MM.1S (cell line): Measurements from ENCODE around the gene ACTBL2.

ENCODE experiments used
- DNase-seq: peaks from one replicate; pipeline ENCODE4 v3.0.0-alpha.2; 2015
- H2AFZ ChIP-seq: fragments of 300-600 bp; sonication (generic); 2 replicates; pipeline ENCODE4 v1.6.0; 2016; ENCODE audit warnings: antibody characterized with exemption, low read length
- H3F3A ChIP-seq: fragments of 300-600 bp; sonication (generic); 2 replicates; pipeline ENCODE4 v1.6.1; 2016; ENCODE audit warnings: mild to moderate bottlenecking, antibody characterized with exemption, low read length, moderate library complexity, mixed read lengths; ENCODE audit not compliant: insufficient read depth
- H3K27ac ChIP-seq: fragments of 300-600 bp; sonication (generic); 2 replicates; pipeline ENCODE4 v1.5.1; 2016; ENCODE audit warnings: mild to moderate bottlenecking, low read length
- H3K27me3 ChIP-seq: fragments of 300-600 bp; sonication (generic); replicated peaks from 2 replicates; pipeline ENCODE4 v1.6.0; 2016; ENCODE audit warnings: low read length; ENCODE audit not compliant: insufficient read depth
- H3K36me3 ChIP-seq: fragments of 300-600 bp; sonication (generic); replicated peaks from 2 replicates; pipeline ENCODE4 v1.6.1; 2016; ENCODE audit warnings: mild to moderate bottlenecking, low read length, mixed read lengths; ENCODE audit not compliant: insufficient read depth
- H3K4me1 ChIP-seq: fragments of 300-600 bp; sonication (generic); 2 replicates; pipeline ENCODE4 v1.6.1; 2016; ENCODE audit warnings: low read length, mixed read lengths
- H3K4me2 ChIP-seq: fragments of 300-600 bp; sonication (generic); 2 replicates; pipeline ENCODE4 v1.6.0; 2016; ENCODE audit warnings: low read depth, low read length
- H3K4me3 ChIP-seq: fragments of 300-600 bp; sonication (generic); 2 replicates; pipeline ENCODE4 v1.5.1; 2016; ENCODE audit warnings: low read length, mixed read lengths
- H3K79me2 ChIP-seq: fragments of 300-600 bp; sonication (generic); 2 replicates; pipeline ENCODE4 v1.6.1; 2016; ENCODE audit warnings: mixed run types, low read length, mixed read lengths
- H3K9ac ChIP-seq: fragments of 300-600 bp; sonication (generic); 2 replicates; pipeline ENCODE4 v1.6.1; 2016; ENCODE audit warnings: low read length, mixed read lengths
- H3K9me2 ChIP-seq: fragments of 300-600 bp; sonication (generic); replicated peaks from 2 replicates; pipeline ENCODE4 v1.6.1; 2016; ENCODE audit warnings: mild to moderate bottlenecking, low read length, mixed read lengths; ENCODE audit not compliant: insufficient read depth
- H3K9me3 ChIP-seq: fragments of 300-600 bp; sonication (generic); replicated peaks from 2 replicates; pipeline ENCODE4 v1.6.1; 2016; ENCODE audit warnings: mild to moderate bottlenecking, low read length, mixed read lengths; ENCODE audit not compliant: insufficient read depth
- H4K20me1 ChIP-seq: fragments of 300-600 bp; sonication (generic); 2 replicates; pipeline ENCODE4 v1.6.1; 2016; ENCODE audit warnings: mild to moderate bottlenecking, low read length, moderate library complexity, mixed read lengths; ENCODE audit not compliant: insufficient read depth
- EZH2 ChIP-seq: fragments of 300-600 bp; sonication (generic); optimal IDR thresholded peaks from 2 replicates; pipeline ENCODE3; 2017; ENCODE audit warnings: low read depth, mild to moderate bottlenecking, antibody characterized with exemption, low read length, mixed read lengths
- EZH2phosphoT487 ChIP-seq: fragments of 300-600 bp; sonication (generic); IDR thresholded peaks from 2 replicates; pipeline ENCODE4 v1.6.1; 2018; ENCODE audit warnings: antibody characterized with exemption, low read length
- TF ChIP-seq, protein P1 (sequence below): fragments of 300-600 bp; sonication (generic); IDR thresholded peaks from 2 replicates; pipeline ENCODE4 v1.5.1; 2016; ENCODE audit warnings: antibody characterized with exemption, low read length, mixed read lengths

Gene ACTBL2

DNA sequence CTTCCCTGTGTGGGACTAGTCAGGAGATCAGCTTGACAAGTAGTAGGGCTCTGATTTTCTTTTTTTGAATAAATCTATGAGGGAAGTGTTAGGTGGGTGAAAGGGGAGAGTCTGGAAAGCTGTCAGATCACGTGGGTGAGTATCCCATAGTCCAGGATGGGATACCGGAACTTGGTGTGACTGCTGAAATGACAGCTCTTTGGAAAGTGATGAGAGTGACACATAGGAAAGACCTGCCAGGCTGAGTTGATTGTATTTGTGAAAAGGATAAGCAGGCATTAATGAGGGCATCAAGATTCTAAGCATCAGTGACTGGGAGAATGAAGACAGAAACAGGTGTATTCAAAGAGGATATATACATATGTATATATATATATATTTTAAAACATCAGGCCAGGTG, 35.6 kb downstream of the ACTBL2 start:
- DNase-seq, result no peak
- Histone ChIP-seq H3K4me2 (no peak overlapping the region), H3K4me3 (no peak overlapping the region), H3K79me2 (no peaks in the 10 kb centered on the region), H3K27me3 (no peaks in the 10 kb centered on the region), H3K27ac (no peak overlapping the region), H3K9me2 (no peaks in the 10 kb centered on the region), H4K20me1 (no peaks in the 10 kb centered on the region), H3K4me1 (no peaks in the 10 kb centered on the region), H3K9me3 (no peaks in the 10 kb centered on the region), H2AFZ (no peak overlapping the region), H3F3A (no peaks in the 10 kb centered on the region), H3K36me3 (no peaks in the 10 kb centered on the region), H3K9ac (no peak overlapping the region)
- TF ChIP-seq, protein P1, sequence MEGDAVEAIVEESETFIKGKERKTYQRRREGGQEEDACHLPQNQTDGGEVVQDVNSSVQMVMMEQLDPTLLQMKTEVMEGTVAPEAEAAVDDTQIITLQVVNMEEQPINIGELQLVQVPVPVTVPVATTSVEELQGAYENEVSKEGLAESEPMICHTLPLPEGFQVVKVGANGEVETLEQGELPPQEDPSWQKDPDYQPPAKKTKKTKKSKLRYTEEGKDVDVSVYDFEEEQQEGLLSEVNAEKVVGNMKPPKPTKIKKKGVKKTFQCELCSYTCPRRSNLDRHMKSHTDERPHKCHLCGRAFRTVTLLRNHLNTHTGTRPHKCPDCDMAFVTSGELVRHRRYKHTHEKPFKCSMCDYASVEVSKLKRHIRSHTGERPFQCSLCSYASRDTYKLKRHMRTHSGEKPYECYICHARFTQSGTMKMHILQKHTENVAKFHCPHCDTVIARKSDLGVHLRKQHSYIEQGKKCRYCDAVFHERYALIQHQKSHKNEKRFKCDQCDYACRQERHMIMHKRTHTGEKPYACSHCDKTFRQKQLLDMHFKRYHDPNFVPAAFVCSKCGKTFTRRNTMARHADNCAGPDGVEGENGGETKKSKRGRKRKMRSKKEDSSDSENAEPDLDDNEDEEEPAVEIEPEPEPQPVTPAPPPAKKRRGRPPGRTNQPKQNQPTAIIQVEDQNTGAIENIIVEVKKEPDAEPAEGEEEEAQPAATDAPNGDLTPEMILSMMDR, result no peak
- TF ChIP-seq EZH2, result no peak
- no peak for TF ChIP-seq EZH2phosphoT487

DNA sequence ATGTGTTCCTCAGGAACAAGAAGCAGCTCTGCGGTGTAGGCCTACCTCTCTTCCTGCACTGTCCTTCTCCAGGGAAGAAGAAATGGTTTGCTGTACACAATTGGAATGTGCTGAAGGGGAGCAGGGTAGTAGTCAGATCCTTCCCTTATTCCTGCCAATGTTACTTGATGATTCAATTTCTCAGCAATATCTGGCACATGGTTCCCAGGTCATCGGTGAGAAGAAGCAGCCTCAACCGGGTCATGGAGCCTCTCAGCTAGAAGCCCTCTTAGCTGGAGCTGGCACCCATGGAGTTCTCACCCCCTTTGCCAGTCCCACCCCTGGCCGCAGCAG, 36.9 kb downstream of the ACTBL2 start:
- H3K9me3 ChIP-seq, result no peaks in the 10 kb centered on the region
- TF ChIP-seq EZH2phosphoT487, result no peak
- TF ChIP-seq, protein P1, result no peak
- H3K27me3 ChIP-seq, result no peaks in the 10 kb centered on the region

DNA sequence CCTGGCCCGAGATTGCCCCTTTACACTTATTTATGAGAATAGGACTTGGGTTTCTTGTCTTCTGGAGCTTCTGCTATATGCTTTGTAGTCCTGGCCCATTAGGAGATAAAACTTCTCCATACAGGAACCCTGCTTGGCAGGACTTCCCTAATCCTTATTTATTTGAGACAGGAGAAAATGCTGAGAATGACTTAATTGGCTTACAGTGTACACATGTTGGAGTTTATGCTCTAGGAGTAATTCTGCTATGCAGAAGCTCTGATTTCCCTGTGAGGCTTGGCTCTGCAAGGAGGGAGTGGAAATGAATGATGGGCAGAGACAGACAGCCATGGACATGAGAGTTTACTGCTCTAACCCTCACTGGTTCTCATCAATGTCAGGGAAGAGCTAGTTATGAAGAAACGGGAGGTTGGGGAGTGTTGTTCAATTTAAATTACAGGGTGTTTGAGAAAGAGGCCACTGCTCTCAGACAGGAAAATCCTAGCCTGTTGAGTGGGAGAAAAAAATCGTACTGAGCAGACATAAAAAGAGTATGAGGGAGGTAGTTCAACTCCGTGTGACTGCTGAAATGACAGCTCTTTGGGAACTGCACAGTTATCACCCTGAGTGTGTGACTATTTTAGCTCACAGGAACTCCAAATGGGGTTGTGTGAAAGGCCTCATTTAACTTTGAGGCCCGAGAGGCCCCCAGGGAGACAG, 37.5 kb downstream of the ACTBL2 start:
- no peak overlapping the region for H3K9ac ChIP-seq
- no peaks in the 10 kb centered on the region for H3K9me2 ChIP-seq
- no peak for DNase-seq
- no peak overlapping the region for H3K27ac ChIP-seq
- H3K4me3 ChIP-seq, result no peak overlapping the region
- TF ChIP-seq EZH2phosphoT487 (no peak), EZH2 (no peak)
- TF ChIP-seq, protein P1, result no peak
- no peaks in the 10 kb centered on the region for H3K27me3 ChIP-seq
- no peaks in the 10 kb centered on the region for H3K36me3 ChIP-seq
- H3K9me3 ChIP-seq, result no peaks in the 10 kb centered on the region
- no peak overlapping the region for H2AFZ ChIP-seq
- H4K20me1 ChIP-seq, result no peaks in the 10 kb centered on the region
- no peaks in the 10 kb centered on the region for H3F3A ChIP-seq
- no peaks in the 10 kb centered on the region for H3K4me1 ChIP-seq
- no peak overlapping the region for H3K4me2 ChIP-seq
- no peaks in the 10 kb centered on the region for H3K79me2 ChIP-seq

More for the DNA sequence above, 36.9 kb downstream of the ACTBL2 start:
- Histone ChIP-seq H3K4me1 (no peaks in the 10 kb centered on the region), H3K36me3 (no peaks in the 10 kb centered on the region), H3K9ac (no peak overlapping the region), H3K9me2 (no peaks in the 10 kb centered on the region), H3K4me2 (no peak overlapping the region), H4K20me1 (no peaks in the 10 kb centered on the region), H3F3A (no peaks in the 10 kb centered on the region), H3K79me2 (no peaks in the 10 kb centered on the region), H3K4me3 (no peak overlapping the region), H3K27ac (no peak overlapping the region), H2AFZ (no peak overlapping the region)
- DNase-seq, result no peak
